Natural killer cell treated with Interleukin-12 subunit alpha and Interleukin-12 subunit beta and Interleukin-15 and Interleukin-18, amount 100 ng/mL, for 72 hours (primary cell): Measurements from ENCODE around the gene LGALS7B. TPM values are rescaled to one million over a fixed set of nuclear protein-coding genes. Genes with fewer than 3 reads are reported as not detected.
"Not testable (repeated sequence)": the region's sequence is repeated elsewhere in the genome, so short reads cannot be mapped to it uniquely, and the experiment has no call there.

Experiments
- ATAC-seq, 2 donors: fragments of 150-1000 bp; cut with Tn5 transposase in 1 of 2; sonication (Bioruptor Pico), chemical (Tn5 transposase) in 1 of 2; 2 replicates each; pipeline ENCODE4 v1.10.0; 2021
- DNase-seq: peaks from one replicate; pipeline ENCODE4 v3.0.0; 2022; ENCODE audit warnings: low spot score
- H3K27ac Mint-ChIP-seq, 2 donors: 1 replicate in 1 of 2; 2 replicates in 1 of 2; pipeline ENCODE4 v1.8.0; 2022; ENCODE audit warnings: mixed read lengths in 2 of 2, mild to moderate bottlenecking in 1 of 2, moderate library complexity in 1 of 2
- H3K27me3 Mint-ChIP-seq, 2 donors: 1 replicate in 1 of 2; 2 replicates in 1 of 2; pipeline ENCODE4 v1.8.0; 2022; ENCODE audit warnings: mixed read lengths in 2 of 2
- H3K36me3 Mint-ChIP-seq: one replicate; pipeline ENCODE4 v1.8.0; 2022; ENCODE audit warnings: mixed read lengths
- H3K4me1 Mint-ChIP-seq, 2 donors: 1 replicate in 1 of 2; 2 replicates in 1 of 2; pipeline ENCODE4 v1.8.0; 2022; ENCODE audit warnings: low read depth in 2 of 2, mixed read lengths in 2 of 2, mild to moderate bottlenecking in 1 of 2
- H3K4me3 Mint-ChIP-seq: one replicate; pipeline ENCODE4 v1.8.0; 2022; ENCODE audit warnings: mixed read lengths
- H3K9me3 Mint-ChIP-seq: 2 replicates; pipeline ENCODE4 v1.8.0; 2022; ENCODE audit warnings: mixed read lengths
- total RNA-seq, 2 donors: library from RNA; stranded (reverse); gene quantifications; one replicate each; pipeline ENCODE4 v1.2.3, GENCODE V29; 2022

Gene LGALS7B
- total RNA-seq, 2 donors from 2014 or later: not detected

- no peak for DNase-seq
- no peak overlapping the region for H3K27ac Mint-ChIP-seq
- no peaks in the 10 kb centered on the region for H3K4me1 Mint-ChIP-seq
- no peaks in the 10 kb centered on the region for H3K36me3 Mint-ChIP-seq
- no peaks in the 10 kb centered on the region for H3K9me3 Mint-ChIP-seq
- H3K4me3 Mint-ChIP-seq: no peak overlapping the region
- H3K27me3 Mint-ChIP-seq: no peaks in the 10 kb centered on the region
- ATAC-seq: no peak
Observed at GRCh38 chr19:38759590-38760003, 29.4 kb upstream of the LGALS7B start.

GRCh38 chr19:38760805-38761517 is 28.0 kb upstream of the LGALS7B start:
- not testable (repeated sequence) for H3K27me3 Mint-ChIP-seq, H3K4me1 Mint-ChIP-seq, H3K36me3 Mint-ChIP-seq, ATAC-seq, H3K27ac Mint-ChIP-seq, DNase-seq, H3K9me3 Mint-ChIP-seq, H3K4me3 Mint-ChIP-seq

GRCh38 chr19:38761884-38762389 is 27.1 kb upstream of the LGALS7B start:
- H3K4me1 Mint-ChIP-seq, DNase-seq, H3K36me3 Mint-ChIP-seq, ATAC-seq, H3K27me3 Mint-ChIP-seq, H3K9me3 Mint-ChIP-seq, H3K4me3 Mint-ChIP-seq: not testable (repeated sequence)
- H3K27ac Mint-ChIP-seq: peak overlapping the region in 1 of 2 donors; percentile 11

- H3K27ac Mint-ChIP-seq: no peak overlapping the region
Observed at GRCh38 chr19:38763795-38764220, 25.2 kb upstream of the LGALS7B start.

GRCh38 chr19:38765214-38765613 is 23.8 kb upstream of the LGALS7B start:
- Mint-ChIP-seq H3K36me3 (no peaks in the 10 kb centered on the region), H3K4me3 (no peak overlapping the region), H3K27ac (no peak overlapping the region), H3K27me3 (no peaks in the 10 kb centered on the region), H3K9me3 (no peaks in the 10 kb centered on the region), H3K4me1 (peaks cover 4 to 6% of the 10 kb centered on the region in 2 donors)
- DNase-seq: no peak
- ATAC-seq: no peak

More at GRCh38 chr19:38763795-38764220, 25.2 kb upstream of the LGALS7B start:
- no peak for DNase-seq
- no peaks in the 10 kb centered on the region for H3K27me3 Mint-ChIP-seq
- H3K4me1 Mint-ChIP-seq: no peaks in the 10 kb centered on the region
- H3K9me3 Mint-ChIP-seq: no peaks in the 10 kb centered on the region
- H3K4me3 Mint-ChIP-seq: no peak overlapping the region
- H3K36me3 Mint-ChIP-seq: no peaks in the 10 kb centered on the region
- no peak for ATAC-seq

- no peaks in the 10 kb centered on the region for H3K27me3 Mint-ChIP-seq
- H3K4me1 Mint-ChIP-seq: peaks cover 4 to 6% of the 10 kb centered on the region in 2 donors
- H3K36me3 Mint-ChIP-seq: no peaks in the 10 kb centered on the region
- DNase-seq (no peak), ATAC-seq (no peak)
- H3K27ac Mint-ChIP-seq: no peak overlapping the region
- H3K9me3 Mint-ChIP-seq: no peaks in the 10 kb centered on the region
- H3K4me3 Mint-ChIP-seq: no peak overlapping the region
Observed at GRCh38 chr19:38766276-38767047, 22.5 kb upstream of the LGALS7B start.

GRCh38 chr19:38769635-38770211 is 19.3 kb upstream of the LGALS7B start:
- H3K27ac Mint-ChIP-seq: peak overlapping the region; percentile 85 to 88
- peak; percentile 90 to 92 for ATAC-seq
- H3K36me3 Mint-ChIP-seq: no peaks in the 10 kb centered on the region
- peak overlapping the region; percentile 53 for H3K4me3 Mint-ChIP-seq
- DNase-seq: peak; percentile 92
- no peaks in the 10 kb centered on the region for H3K9me3 Mint-ChIP-seq
- no peaks in the 10 kb centered on the region for H3K27me3 Mint-ChIP-seq
- H3K4me1 Mint-ChIP-seq: peaks cover 4 to 6% of the 10 kb centered on the region in 2 donors

GRCh38 chr19:38770228-38770948 is 18.6 kb upstream of the LGALS7B start:
- not testable (repeated sequence) for H3K9me3 Mint-ChIP-seq, H3K4me1 Mint-ChIP-seq, H3K4me3 Mint-ChIP-seq, H3K36me3 Mint-ChIP-seq, H3K27ac Mint-ChIP-seq, H3K27me3 Mint-ChIP-seq, DNase-seq
- peak in 1 of 2 donors; percentile 0 for ATAC-seq

GRCh38 chr19:38770949-38771275 is 18.1 kb upstream of the LGALS7B start:
- not testable (repeated sequence) for DNase-seq, H3K27ac Mint-ChIP-seq, H3K4me3 Mint-ChIP-seq, H3K9me3 Mint-ChIP-seq, H3K36me3 Mint-ChIP-seq, H3K27me3 Mint-ChIP-seq, H3K4me1 Mint-ChIP-seq
- peak; percentile 89 for ATAC-seq

- H3K4me3 Mint-ChIP-seq, DNase-seq, H3K27me3 Mint-ChIP-seq, H3K9me3 Mint-ChIP-seq, ATAC-seq, H3K27ac Mint-ChIP-seq, H3K36me3 Mint-ChIP-seq, H3K4me1 Mint-ChIP-seq: not testable (repeated sequence)
Observed at GRCh38 chr19:38771569-38771968, 17.4 kb upstream of the LGALS7B start.

GRCh38 chr19:38773469-38774177 is 15.4 kb upstream of the LGALS7B start, which contains the start of gene LGALS7:
LGALS7 (minus strand) TSS chr19:38773517; CDS start chr19:38773492, 25 bp downstream.
- DNase-seq (no peak), ATAC-seq (no peak)
- Mint-ChIP-seq H3K4me1 (peaks cover 4 to 6% of the 10 kb centered on the region in 2 donors), H3K36me3 (no peaks in the 10 kb centered on the region), H3K9me3 (no peaks in the 10 kb centered on the region), H3K27ac (no peak within 1 kb of the TSS), H3K4me3 (no peak within 1 kb of the TSS), H3K27me3 (peaks cover 0 to 1% of the 10 kb centered on the region in 2 donors)

GRCh38 chr19:38774181-38774950 is 14.6 kb upstream of the LGALS7B start:
- Mint-ChIP-seq H3K4me3 (no peak overlapping the region), H3K27ac (no peak overlapping the region), H3K36me3 (no peaks in the 10 kb centered on the region), H3K4me1 (peaks cover 1 to 3% of the 10 kb centered on the region in 2 donors), H3K9me3 (no peaks in the 10 kb centered on the region), H3K27me3 (peaks cover 0 to 4% of the 10 kb centered on the region in 2 donors)
- ATAC-seq (no peak), DNase-seq (no peak)
